TTC549 (cell line): ENCODE measurements around the gene TMEM269.
A peak's percentile ranks its signal among the peaks of the same experiment; 100 is the strongest.

Experiments used
- FAIRE-seq: peaks from 2 replicates; lab custom pipeline; 2012; peaks lifted over from hg19 to GRCh38; lab: Jason Lieb, UNC

TMEM269 gene

GRCh38 chr1:42824481-42825035 lies 39.8 kb downstream of the TMEM269 start:
- no peak for FAIRE-seq

GRCh38 chr1:42825036-42825851 lies 40.5 kb downstream of the TMEM269 start:
- FAIRE-seq: no peak

- no peak for FAIRE-seq
Measured at GRCh38 chr1:42830631-42831030, 45.8 kb downstream of the TMEM269 start.

GRCh38 chr1:42831273-42831672 lies 46.5 kb downstream of the TMEM269 start:
- no peak for FAIRE-seq

GRCh38 chr1:42832641-42833240 lies 48.0 kb downstream of the TMEM269 start:
- no peak for FAIRE-seq

- no peak for FAIRE-seq
Measured at GRCh38 chr1:42833981-42834380, 49.2 kb downstream of the TMEM269 start.

- FAIRE-seq: no peak
Measured at GRCh38 chr1:42834803-42835202, 50.0 kb downstream of the TMEM269 start.

- FAIRE-seq: no peak
Measured at GRCh38 chr1:42835422-42835821, 50.6 kb downstream of the TMEM269 start.

GRCh38 chr1:42837709-42838108 lies 52.9 kb downstream of the TMEM269 start:
- FAIRE-seq: no peak

GRCh38 chr1:42838482-42839190 lies 53.8 kb downstream of the TMEM269 start:
- FAIRE-seq: no peak

- no peak for FAIRE-seq
Measured at GRCh38 chr1:42841010-42841409, 56.2 kb downstream of the TMEM269 start.

GRCh38 chr1:42841440-42842147 lies 56.8 kb downstream of the TMEM269 start:
- FAIRE-seq: no peak

- FAIRE-seq: no peak
Measured at GRCh38 chr1:42844592-42845140, 59.9 kb downstream of the TMEM269 start.

GRCh38 chr1:42845193-42845592 lies 60.4 kb downstream of the TMEM269 start:
- peak; percentile 34 for FAIRE-seq

GRCh38 chr1:42845866-42846256 lies 61.1 kb downstream of the TMEM269 start:
- no peak for FAIRE-seq

GRCh38 chr1:42846257-42847110 lies 61.7 kb downstream of the TMEM269 start, which contains the start of gene ZNF691:
TSS of gene ZNF691 (plus strand) at chr1:42846613. CDS start at chr1:42849659, 3,046 bp downstream.
- FAIRE-seq: peak; percentile 92

- no peak for FAIRE-seq
Measured at GRCh38 chr1:42847111-42847595, 62.4 kb downstream of the TMEM269 start.

- FAIRE-seq: no peak
Measured at GRCh38 chr1:42847721-42848460, 63.1 kb downstream of the TMEM269 start.

- FAIRE-seq: no peak
Measured at GRCh38 chr1:42848823-42849537, 64.2 kb downstream of the TMEM269 start.
